IMR-90 (cell line): Measurements from ENCODE around the gene ARGLU1. TPM values are rescaled to one million over a fixed set of nuclear protein-coding genes. Genes with fewer than 3 reads are reported as not detected.
A peak's percentile ranks its signal among the peaks of the same experiment; 100 is the strongest.

Source experiments
- ATAC-seq: fragments of 200-7000 bp; cut with Tn5 transposase; 2 replicates; pipeline ENCODE4 v1.9.1; 2020; ENCODE audit warnings: low read depth, mild to moderate bottlenecking, moderate library complexity
- BruUV-seq: library from RNA; stranded (reverse); fragments of 400-500 nt; replicated peaks from 2 replicates; lab custom pipeline; 2021; lab: Mats Ljungman, UMichigan
- CTCF ChIA-PET: fragments of 300-600 bp; formaldehyde crosslinking; extraction: SDS; loops from one replicate; lab custom pipeline; 2021; ENCODE audit warnings: antibody characterized with exemption; lab: Yijun Ruan, JAX
- POLR2A ChIA-PET: fragments of 300-600 bp; sonication (Branson Sonifier 250); formaldehyde crosslinking; loops from one replicate; lab custom pipeline; 2022; ENCODE audit warnings: antibody characterized with exemption; ENCODE audit not compliant: unreplicated experiment; lab: Charles Lee
- DNase-seq: peaks from one replicate; pipeline ENCODE4 v3.0.0; 2013
- H2AFZ ChIP-seq: replicated peaks from 2 replicates; pipeline ENCODE3; 2013; ENCODE audit warnings: low read length, mild to moderate bottlenecking; ENCODE audit not compliant: poor library complexity
- H2AK5ac ChIP-seq: 2 replicates; pipeline ENCODE4 v1.6.1; 2013; ENCODE audit warnings: low read depth, low read length, inconsistent platforms
- H2AK9ac ChIP-seq: replicated peaks from 2 replicates; pipeline ENCODE3; 2013; ENCODE audit warnings: mild to moderate bottlenecking, low read depth, low read length, moderate library complexity; ENCODE audit not compliant: poor library complexity
- H2BK120ac ChIP-seq: 2 replicates; pipeline ENCODE4 v1.6.1; 2013; ENCODE audit warnings: low read depth, low read length, inconsistent platforms
- H2BK15ac ChIP-seq: 3 replicates; pipeline ENCODE4 v1.6.1; 2013; ENCODE audit warnings: low read depth, low read length, inconsistent platforms
- H2BK20ac ChIP-seq: 2 replicates; pipeline ENCODE4 v1.6.1; 2013; ENCODE audit warnings: low read depth, mild to moderate bottlenecking, inconsistent platforms, low read length, moderate library complexity
- H2BK5ac ChIP-seq: 2 replicates; pipeline ENCODE4 v1.6.1; 2013; ENCODE audit warnings: mild to moderate bottlenecking, low read depth, low read length, inconsistent platforms; ENCODE audit not compliant: poor library complexity, severe bottlenecking
- H3K14ac ChIP-seq: replicated peaks from 2 replicates; pipeline ENCODE4 v1.6.1; 2013; ENCODE audit warnings: low read depth, low read length, inconsistent platforms
- H3K18ac ChIP-seq: 2 replicates; pipeline ENCODE4 v1.6.1; 2013; ENCODE audit warnings: low read depth, low read length, control low read depth
- H3K23ac ChIP-seq: 2 replicates; pipeline ENCODE4 v1.6.1; 2013; ENCODE audit warnings: low read depth, low read length, inconsistent platforms
- H3K27ac ChIP-seq: 2 replicates; pipeline ENCODE4 v1.5.1; 2013; ENCODE audit warnings: mild to moderate bottlenecking, control low read depth, low read length; ENCODE audit not compliant: insufficient read depth
- H3K27me3 ChIP-seq: 2 replicates; pipeline ENCODE4 v1.6.1; 2013; ENCODE audit warnings: low read length; ENCODE audit not compliant: control insufficient read depth, insufficient read depth
- H3K36me3 ChIP-seq: 2 replicates; pipeline ENCODE4 v1.6.1; 2013; ENCODE audit warnings: low read length, mixed read lengths; ENCODE audit not compliant: control insufficient read depth, insufficient read depth
- H3K4ac ChIP-seq: 2 replicates; pipeline ENCODE4 v1.6.1; 2013; ENCODE audit warnings: low read depth, low read length, inconsistent platforms
- H3K4me1 ChIP-seq: 2 replicates; pipeline ENCODE4 v1.6.1; 2013; ENCODE audit warnings: low read length, mixed read lengths; ENCODE audit not compliant: control insufficient read depth, insufficient read depth
- H3K4me2 ChIP-seq: 2 replicates; pipeline ENCODE4 v1.6.1; 2013; ENCODE audit warnings: low read depth, mild to moderate bottlenecking, control low read depth, low read length, moderate library complexity
- H3K4me3 ChIP-seq: 2 replicates; pipeline ENCODE4 v1.5.1; 2013; ENCODE audit warnings: low read depth, mild to moderate bottlenecking, control low read depth, low read length, moderate library complexity; ENCODE audit not compliant: insufficient read depth
- H3K56ac ChIP-seq: 2 replicates; pipeline ENCODE4 v1.6.1; 2013; ENCODE audit warnings: low read length, inconsistent platforms; ENCODE audit not compliant: insufficient read depth; ENCODE audit errors: extremely low read depth
- H3K79me1 ChIP-seq, 2 experiments: 2 replicates each; pipeline ENCODE4 v1.6.1; 2013; ENCODE audit warnings: low read length in 2 of 2, inconsistent platforms in 1 of 2, low read depth in 1 of 2
- H3K9ac ChIP-seq: 2 replicates; pipeline ENCODE4 v1.6.1; 2013; ENCODE audit warnings: low read depth, low read length, control low read depth
- H3K9me1 ChIP-seq: 2 replicates; pipeline ENCODE4 v1.6.1; 2013; ENCODE audit warnings: low read length, inconsistent platforms; ENCODE audit not compliant: insufficient read depth
- H3K9me3 ChIP-seq: 2 replicates; pipeline ENCODE4 v1.6.1; 2013; ENCODE audit warnings: low read length; ENCODE audit not compliant: control insufficient read depth, insufficient read depth
- H4K20me1 ChIP-seq: 2 replicates; pipeline ENCODE4 v1.6.1; 2013; ENCODE audit warnings: low read length, inconsistent platforms; ENCODE audit not compliant: insufficient read depth
- H4K5ac ChIP-seq: 2 replicates; pipeline ENCODE4 v1.6.1; 2013; ENCODE audit warnings: mild to moderate bottlenecking, low read depth, low read length, control low read depth
- H4K8ac ChIP-seq, 2 experiments: 2 replicates each; pipeline ENCODE4 v1.6.1; 2013; ENCODE audit warnings: low read depth in 2 of 2, low read length in 2 of 2, control low read depth in 1 of 2, inconsistent platforms in 1 of 2
- H4K91ac ChIP-seq: 2 replicates; pipeline ENCODE4 v1.6.1; 2013; ENCODE audit warnings: low read depth, low read length, inconsistent platforms; ENCODE audit not compliant: insufficient read depth
- CHD1 ChIP-seq: IDR thresholded peaks from 2 replicates; pipeline ENCODE4 v1.6.1; 2012; ENCODE audit warnings: low read depth, low read length, improper control_type of control experiment
- FOS ChIP-seq: fragments of 150-350 bp; IDR thresholded peaks from 2 replicates; pipeline ENCODE4 v1.6.1; 2016; ENCODE audit warnings: low read depth, low read length
- MXI1 ChIP-seq: IDR thresholded peaks from 2 replicates; pipeline ENCODE4 v1.6.1; 2012; ENCODE audit warnings: low read depth, mild to moderate bottlenecking, low read length, moderate library complexity, borderline replicate concordance
- NFE2L2 ChIP-seq: fragments of 150-350 bp; IDR thresholded peaks from 2 replicates; pipeline ENCODE4 v1.6.1; 2016; ENCODE audit warnings: low read depth, mild to moderate bottlenecking, low read length
- POLR2A ChIP-seq: IDR thresholded peaks from 2 replicates; pipeline ENCODE4 v1.6.1; 2012; ENCODE audit warnings: mild to moderate bottlenecking, low read depth, low read length
- RCOR1 ChIP-seq: IDR thresholded peaks from 2 replicates; pipeline ENCODE4 v1.6.1; 2012; ENCODE audit warnings: mild to moderate bottlenecking, low read length, improper control_type of control experiment; ENCODE audit not compliant: insufficient replicate concordance
- RFX5 ChIP-seq: IDR thresholded peaks from 2 replicates; pipeline ENCODE4 v1.8.0; 2012; ENCODE audit warnings: low read depth, mild to moderate bottlenecking, low read length, moderate library complexity
- WGBS, 2 experiments: methylation state at CpG; one replicate each; pipeline versions ENCODE4 v1.1.5 to v1.1.7; 2013; ENCODE audit warnings: missing lambda C conversion rate in 2 of 2; ENCODE audit not compliant: insufficient read length in 1 of 2; ENCODE audit errors: extremely low coverage in 2 of 2; 5-methylcytosine and 5-hydroxymethylcytosine counted together
- dilution Hi-C: fragments of 300-500 bp; cut with HindIII; formaldehyde crosslinking; loops from one replicate; pipeline ENCODE4 v1.14.3; 2018; ENCODE audit warnings: low sequenced_read_pairs; ENCODE audit not compliant: unreplicated experiment
- in situ Hi-C: fragments of 300-500 bp; cut with MboI; formaldehyde crosslinking; loops from 3 replicates; pipeline ENCODE4 v1.14.3; 2019; ENCODE audit warnings: low sequenced_read_pairs, inconsistent platforms, mixed read lengths
- intact Hi-C: fragments of 100-400 bp; cut with micrococcal nuclease; formaldehyde crosslinking; loops from 2 replicates; pipeline ENCODE4 v1.10.0; 2022
- polyA plus RNA-seq, 3 experiments: library from polyadenylated mRNA; depleted of rRNA; stranded (reverse); fragments of >200 nt; gene quantifications; 2 replicates each; pipeline ENCODE4 v1.2.3, GENCODE V29; 2012; ENCODE audit warnings: low replicate concordance in 1 of 3
- total RNA-seq: library from RNA; depleted of rRNA; stranded (reverse); fragments of >200 nt; gene quantifications from 2 replicates; pipeline ENCODE4 v1.2.3, GENCODE V29; 2012
- TF ChIP-seq, protein P1 (sequence below): conservative IDR thresholded peaks from 2 replicates; pipeline ENCODE4 v1.5.1; 2012; ENCODE audit warnings: mild to moderate bottlenecking, low read depth, low read length, improper control_type of control experiment

The ARGLU1 gene
- total and polyA plus RNA-seq, 2 of the 4 experiments (the other 2 are of a cell fraction) = 11.1 to 51.4 TPM

GRCh38 chr13:106535552-106536243 lies 32.2 kb downstream of the ARGLU1 start, which contains the start of gene EFNB2:
EFNB2 (minus strand) TSS chr13:106535662; CDS start chr13:106534964, 698 bp downstream.
- no peak within 1 kb of the TSS; the same call in 1 of the 2 replicates for H3K27ac ChIP-seq
- H3K4ac ChIP-seq = no peak within 1 kb of the TSS
- POLR2A ChIA-PET = interaction anchor here (0.5 to 0.6 kb wide), 3 partner anchors 14 to 1792 kb away, joined by 3 to 4 read pairs (median 3); no protein-coding TSS in a partner anchor
- no peaks in the 10 kb centered on the region for H3K9me1 ChIP-seq
- no peaks in the 10 kb centered on the region for H3K36me3 ChIP-seq
- H3K4me3 ChIP-seq = peak within 1 kb of the TSS; percentile 82
- H4K5ac ChIP-seq = no peak within 1 kb of the TSS
- dilution Hi-C loops (no loop called here), in situ Hi-C loops (loop anchor here (10.0 to 25.0 kb wide), 4 partner anchors 1098 to 1961 kb away; no protein-coding TSS in a partner anchor), intact Hi-C loops (loop anchor here (1.0 to 10.0 kb wide), 3 partner anchors 383 to 1091 kb away; no protein-coding TSS in a partner anchor)
- H3K27me3 ChIP-seq = no peaks in the 10 kb centered on the region
- peak within 1 kb of the TSS; percentile 96 for H3K4me2 ChIP-seq
- ATAC-seq (peak; percentile 85), DNase-seq (peak; percentile 88)
- peaks cover 5% of the 10 kb centered on the region; the same call in 1 of the 2 replicates for H3K4me1 ChIP-seq
- peak within 1 kb of the TSS; percentile 92 for H2AFZ ChIP-seq
- no peaks in the 10 kb centered on the region for H3K9me3 ChIP-seq
- H3K9ac ChIP-seq = peak within 1 kb of the TSS; percentile 72
- H4K20me1 ChIP-seq = no peaks in the 10 kb centered on the region; the same call in none of the 2 replicates
- BruUV-seq = no TSS peak
- no peak within 1 kb of the TSS for H3K56ac ChIP-seq
- no peak within 1 kb of the TSS for H3K18ac ChIP-seq
- WGBS, 2 experiments = 0% methylated on average over 63 of the region's 102 CpGs; no CpG with 5 or more reads in 1 of the 2 experiments
- peak within 1 kb of the TSS; percentile 66 for H2AK9ac ChIP-seq
- no peak within 1 kb of the TSS for H4K91ac ChIP-seq
- H3K79me1 ChIP-seq = peaks cover 11 to 23% of the 10 kb centered on the region in 2 experiments; a peak in 3 of 4 replicates
- no peak within 1 kb of the TSS for H4K8ac ChIP-seq
- no peak within 1 kb of the TSS for H2BK5ac ChIP-seq
- peak; percentile 80 for TF ChIP-seq FOS
- TF ChIP-seq RCOR1 = no peak
- TF ChIP-seq CHD1 = no peak
- peak; percentile 97 for TF ChIP-seq POLR2A
- no peak for TF ChIP-seq RFX5
- TF ChIP-seq, protein P1, sequence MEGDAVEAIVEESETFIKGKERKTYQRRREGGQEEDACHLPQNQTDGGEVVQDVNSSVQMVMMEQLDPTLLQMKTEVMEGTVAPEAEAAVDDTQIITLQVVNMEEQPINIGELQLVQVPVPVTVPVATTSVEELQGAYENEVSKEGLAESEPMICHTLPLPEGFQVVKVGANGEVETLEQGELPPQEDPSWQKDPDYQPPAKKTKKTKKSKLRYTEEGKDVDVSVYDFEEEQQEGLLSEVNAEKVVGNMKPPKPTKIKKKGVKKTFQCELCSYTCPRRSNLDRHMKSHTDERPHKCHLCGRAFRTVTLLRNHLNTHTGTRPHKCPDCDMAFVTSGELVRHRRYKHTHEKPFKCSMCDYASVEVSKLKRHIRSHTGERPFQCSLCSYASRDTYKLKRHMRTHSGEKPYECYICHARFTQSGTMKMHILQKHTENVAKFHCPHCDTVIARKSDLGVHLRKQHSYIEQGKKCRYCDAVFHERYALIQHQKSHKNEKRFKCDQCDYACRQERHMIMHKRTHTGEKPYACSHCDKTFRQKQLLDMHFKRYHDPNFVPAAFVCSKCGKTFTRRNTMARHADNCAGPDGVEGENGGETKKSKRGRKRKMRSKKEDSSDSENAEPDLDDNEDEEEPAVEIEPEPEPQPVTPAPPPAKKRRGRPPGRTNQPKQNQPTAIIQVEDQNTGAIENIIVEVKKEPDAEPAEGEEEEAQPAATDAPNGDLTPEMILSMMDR = 0 out of 2 replicates have a peak, but pooled peaks have one; percentile 2
- no peak for TF ChIP-seq NFE2L2
- TF ChIP-seq MXI1 = 0 out of 2 replicates have a peak, but pooled peaks have one; percentile 57
- CTCF ChIA-PET = interaction anchor here (0.6 to 1.3 kb wide), 9 partner anchors 21 to 1964 kb away, joined by 3 to 5 read pairs (median 3); no protein-coding TSS in a partner anchor
- no peak within 1 kb of the TSS for H3K23ac ChIP-seq
- no peak within 1 kb of the TSS for H3K14ac ChIP-seq
- H2AK5ac ChIP-seq = no peak within 1 kb of the TSS
- H2BK20ac ChIP-seq = no peak within 1 kb of the TSS
- no peak within 1 kb of the TSS for H2BK15ac ChIP-seq
- no peak within 1 kb of the TSS for H2BK120ac ChIP-seq
